IPS DF 19.7 (cell line): ENCODE results near the gene POU4F1.

ENCODE experiments used
- DNase-seq: peaks from one replicate; pipeline ENCODE4 v3.0.0-alpha.2; 2013; ENCODE audit warnings: low read depth, low spot score

Gene POU4F1

DNA sequence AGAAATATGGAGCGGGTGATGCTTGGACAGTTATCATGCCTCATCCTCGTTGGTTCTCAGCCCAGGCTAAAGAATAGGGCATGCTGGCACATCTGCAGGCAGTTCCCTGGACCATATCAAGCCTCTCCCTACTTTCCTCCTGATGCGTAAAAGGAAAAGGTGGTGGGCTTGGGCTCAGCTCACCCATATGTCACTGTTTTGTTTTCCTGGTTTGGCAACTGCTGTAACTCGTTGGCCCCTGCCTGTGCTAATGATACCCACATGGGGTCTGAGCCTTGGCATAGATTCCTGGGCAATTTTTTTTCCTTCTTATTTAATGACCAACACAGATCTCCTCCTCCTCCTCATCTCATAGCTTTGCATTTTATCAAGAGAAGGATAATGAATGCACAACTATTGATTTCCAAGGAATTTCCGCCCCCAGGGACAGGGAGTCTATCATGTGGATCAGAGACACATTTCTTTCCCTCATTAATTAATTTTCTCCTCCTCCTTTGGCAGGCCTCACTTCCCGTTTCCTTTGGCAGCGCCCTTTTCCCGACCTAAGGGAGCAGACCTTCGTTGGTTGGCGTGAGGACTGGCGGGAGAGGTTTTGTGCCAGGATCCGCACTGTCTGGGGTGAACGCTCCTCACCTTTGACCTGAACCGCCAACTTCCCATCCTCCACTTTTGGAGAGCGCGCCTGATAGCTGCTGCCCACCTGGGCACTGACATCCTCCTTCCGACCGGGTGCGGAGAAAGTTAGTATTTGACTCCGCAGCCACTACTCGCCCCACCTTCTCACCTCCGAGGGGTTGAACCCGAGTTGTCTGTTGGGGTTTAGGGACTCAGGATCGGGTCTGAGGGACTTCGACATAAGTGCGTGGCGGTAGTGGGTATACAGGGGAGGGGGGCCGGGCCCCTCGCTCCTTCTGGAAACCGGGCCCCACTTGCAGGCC, 3.4 kb upstream of the POU4F1 start:
- DNase-seq, result no peak

DNA sequence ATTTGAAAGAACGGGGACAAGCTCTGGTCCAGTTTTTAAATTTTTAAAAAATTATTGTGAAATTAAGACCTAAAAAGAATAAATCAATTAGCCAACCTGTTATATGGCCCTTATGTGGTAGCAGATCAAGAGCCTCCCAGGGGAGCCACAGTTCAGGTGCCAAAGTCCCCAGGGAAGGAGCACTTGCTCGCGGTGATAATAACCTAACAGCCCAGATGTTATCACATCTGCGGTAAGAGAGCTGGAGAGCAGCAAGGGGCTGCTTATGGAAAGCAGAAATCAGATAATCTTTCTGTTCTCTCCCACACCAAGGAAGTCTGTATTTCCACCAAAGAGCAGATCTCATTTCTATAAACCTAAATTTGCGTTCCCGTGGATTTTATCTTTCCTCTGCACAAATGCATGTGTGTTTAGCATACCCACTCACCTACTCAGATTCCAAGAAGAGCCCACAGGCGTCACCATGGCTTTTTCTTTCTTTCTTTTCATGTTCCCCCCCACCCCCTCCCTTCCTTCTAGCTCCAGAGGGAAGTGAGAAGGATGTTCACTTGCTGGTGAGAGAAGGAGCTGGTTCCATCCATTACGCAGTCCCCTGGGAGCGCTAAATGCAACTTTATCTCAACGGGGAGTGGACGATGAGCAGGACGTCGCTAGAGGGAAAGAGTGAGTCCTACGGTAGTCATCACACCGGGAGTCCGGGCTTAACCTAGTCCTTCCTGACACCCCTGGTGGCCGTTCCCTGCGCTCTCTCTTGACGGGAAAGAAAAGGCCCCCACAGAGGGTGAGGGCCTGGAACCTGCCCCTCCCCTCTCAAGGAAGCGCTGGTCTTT, 1.6 kb upstream of the POU4F1 start:
- no peak for DNase-seq

DNA sequence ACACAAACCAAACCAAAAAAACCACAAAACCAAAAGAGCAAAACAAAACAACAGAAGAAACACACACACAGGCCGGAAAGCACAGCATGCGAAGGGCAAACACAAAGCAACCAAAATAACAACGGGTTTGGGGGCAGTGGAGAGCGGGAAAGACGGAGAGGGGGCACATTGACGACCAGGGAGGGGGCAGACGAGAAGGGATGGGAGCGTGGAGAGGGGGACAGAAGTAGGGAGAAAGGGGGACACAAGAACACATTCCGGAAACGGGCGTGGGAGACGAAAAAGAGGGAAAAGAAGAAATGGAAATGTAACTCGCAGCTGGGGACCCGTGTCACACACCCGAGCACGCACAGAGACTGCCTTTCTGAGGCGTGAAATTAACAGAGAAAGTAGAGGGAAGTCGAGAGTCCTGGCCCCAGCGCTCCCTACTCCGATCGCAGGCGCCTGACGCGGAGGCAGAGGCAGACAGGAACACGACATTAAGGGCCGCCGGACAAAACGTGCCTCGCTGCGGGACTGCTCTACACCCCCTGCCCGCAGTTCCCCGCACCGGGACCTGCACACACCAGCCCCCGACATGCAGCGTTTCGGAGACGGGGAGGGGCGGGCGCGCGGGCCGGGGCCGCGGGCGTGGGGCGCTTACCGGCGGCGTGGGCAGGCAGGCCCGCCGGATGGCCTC, 652 bp downstream of the POU4F1 start:
- no peak for DNase-seq

DNA sequence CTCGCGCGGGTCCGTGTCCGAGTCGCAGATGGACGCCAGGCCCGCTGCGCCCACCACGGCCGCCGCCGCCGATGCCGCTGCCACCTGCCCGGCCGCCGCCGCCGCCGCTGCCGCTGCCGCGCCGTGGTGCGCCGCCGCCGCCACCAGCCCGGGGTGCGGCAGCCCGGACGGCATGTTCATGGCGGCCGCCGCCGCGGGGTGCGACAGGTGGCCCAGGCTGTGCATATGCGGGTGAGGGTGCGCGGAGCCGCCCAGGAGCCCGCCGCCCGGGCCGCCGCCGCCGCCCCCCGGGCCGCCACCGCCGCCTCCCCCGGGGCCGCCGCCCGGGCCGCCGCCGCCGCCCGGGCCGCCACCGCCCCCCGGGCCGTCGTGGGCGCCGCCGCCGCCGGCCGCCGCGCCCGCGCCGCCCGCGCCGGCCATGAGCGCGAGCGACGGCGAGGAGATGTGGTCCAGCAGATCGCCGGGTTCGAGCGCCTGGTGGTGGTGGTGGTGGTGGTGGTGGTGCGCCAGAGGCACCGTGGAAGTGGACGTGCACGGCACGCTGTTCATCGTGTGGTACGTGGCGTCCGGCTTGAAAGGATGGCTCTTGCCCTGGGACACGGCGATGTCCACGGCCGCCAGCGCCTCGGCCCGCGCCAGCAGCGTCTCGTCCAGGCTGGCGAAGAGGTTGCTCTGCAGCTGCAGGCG, 1.3 kb downstream of the POU4F1 start:
- DNase-seq, result no peak

DNA sequence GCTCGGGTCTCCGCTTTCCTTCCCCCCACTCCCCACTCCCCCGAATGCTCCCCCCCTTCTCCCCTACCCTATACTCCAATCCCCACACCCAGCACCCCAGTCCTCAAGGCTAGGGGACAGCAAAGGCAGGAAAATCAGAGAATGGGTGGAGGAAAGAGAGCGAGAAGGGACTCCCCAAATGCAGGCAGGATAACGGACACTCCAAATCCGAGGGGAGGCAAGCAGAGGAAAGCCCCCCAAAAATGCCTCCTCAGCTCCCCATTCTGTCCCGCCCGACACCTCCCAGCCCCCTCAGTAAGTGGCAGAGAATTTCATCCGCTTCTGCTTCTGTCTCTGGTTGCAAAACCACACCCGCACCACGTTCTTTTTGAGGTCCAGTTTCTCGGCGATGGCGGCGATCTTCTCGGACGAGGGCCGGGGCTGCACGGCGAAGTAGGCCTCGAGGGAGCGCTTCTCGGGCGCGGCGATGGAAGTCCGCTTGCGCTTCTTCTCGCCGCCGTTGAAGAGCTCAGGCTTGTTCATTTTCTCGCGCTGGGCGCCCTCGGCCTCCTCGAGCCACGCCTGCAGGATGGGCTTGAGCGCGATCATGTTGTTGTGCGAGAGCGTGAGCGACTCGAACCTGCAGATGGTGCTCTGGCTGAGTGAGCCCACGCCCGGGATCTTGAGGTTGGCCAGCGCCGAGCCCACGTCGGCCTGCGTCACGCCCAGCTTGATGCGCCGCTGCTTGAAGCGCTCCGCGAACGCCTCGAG, 2.1 kb downstream of the POU4F1 start:
- no peak for DNase-seq

DNA sequence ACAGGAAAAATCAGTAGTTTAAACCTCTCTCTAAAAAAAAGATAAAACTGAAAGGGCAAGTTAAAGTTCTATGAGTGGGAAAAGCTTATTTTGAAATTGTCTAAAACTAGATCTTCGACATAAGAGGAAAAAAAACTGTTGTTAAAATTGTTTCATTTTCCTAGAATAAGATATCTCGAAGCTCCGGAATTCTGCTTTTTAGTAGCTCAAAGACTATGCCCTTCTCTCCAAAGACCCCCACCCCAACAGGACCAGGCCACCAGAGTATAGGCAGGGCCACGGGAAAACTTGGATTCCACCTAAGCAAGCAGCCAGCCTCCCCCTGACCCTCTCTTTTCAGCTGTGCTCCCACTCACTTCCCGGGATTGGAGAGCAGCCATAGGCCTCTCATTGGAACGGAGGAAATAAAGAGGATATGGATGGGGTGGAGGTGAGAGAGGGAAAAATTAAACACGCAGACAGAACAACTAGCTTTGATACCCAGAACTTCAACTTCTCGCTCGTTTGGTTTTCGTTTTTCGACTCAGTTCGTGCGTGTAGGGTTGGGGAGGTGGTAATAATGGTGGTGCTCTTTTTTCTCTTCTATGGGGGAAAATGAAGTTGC, 3.0 kb downstream of the POU4F1 start:
- no peak for DNase-seq

DNA sequence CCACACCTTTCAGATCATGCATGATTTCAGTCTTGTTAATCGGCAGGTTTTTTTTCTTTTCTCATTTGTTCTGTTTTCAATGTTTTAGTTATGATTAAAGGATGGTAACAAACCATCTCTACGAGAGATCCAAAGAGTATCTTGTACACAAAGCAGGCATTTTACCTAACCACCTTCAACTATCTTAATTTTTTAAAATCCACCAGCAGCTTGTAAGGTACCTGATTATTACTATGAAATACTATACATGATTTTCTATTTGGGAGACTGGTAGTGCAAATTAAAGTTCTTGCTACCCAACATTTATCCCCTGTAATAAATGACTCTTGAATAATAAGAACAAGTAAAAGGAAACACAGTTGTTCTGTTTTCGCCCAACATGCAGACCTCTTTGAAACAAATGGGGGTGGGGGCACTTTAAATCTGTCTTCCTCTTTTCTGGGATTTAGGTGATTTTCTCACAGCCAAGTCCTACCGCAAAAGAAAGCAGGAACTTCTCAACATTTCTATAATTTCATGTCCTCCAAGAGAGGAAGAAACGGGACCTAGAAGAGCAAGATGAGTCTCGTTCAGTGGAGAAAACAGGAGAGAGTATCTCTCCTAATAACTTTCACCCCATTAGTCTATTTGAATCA, 3.6 kb downstream of the POU4F1 start:
- no peak for DNase-seq

DNA sequence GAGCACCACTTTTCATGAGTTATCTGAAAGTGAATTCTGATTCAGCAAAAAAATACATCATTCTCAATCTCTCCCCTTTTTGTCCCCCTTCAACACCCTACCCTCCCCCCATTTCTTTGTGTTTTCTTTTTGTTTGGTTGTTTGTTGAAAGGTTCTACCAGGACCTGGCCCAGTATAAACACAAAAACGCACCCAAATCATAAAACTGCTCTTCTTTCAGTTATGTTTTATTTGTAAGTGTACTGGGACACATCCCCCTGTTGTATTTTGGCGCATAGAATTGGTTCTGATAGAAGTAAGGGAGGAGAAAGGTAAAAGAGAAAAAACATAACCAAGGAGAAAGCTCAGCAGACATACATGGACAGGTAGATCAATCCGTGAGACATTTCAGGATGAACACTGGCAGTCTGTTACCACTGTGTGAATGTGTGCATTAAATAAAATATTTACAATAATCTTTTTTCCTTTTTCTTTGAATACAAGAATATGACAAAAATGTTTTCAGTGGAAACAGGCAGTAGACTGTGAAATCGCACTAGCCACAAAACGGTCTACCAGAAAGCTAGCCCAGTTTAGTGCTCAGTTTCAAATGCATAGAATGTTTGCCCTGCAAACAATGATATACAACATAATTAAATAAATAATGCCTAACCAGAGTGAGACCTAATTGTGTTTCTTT, 4.2 kb downstream of the POU4F1 start:
- DNase-seq, result no peak

DNA sequence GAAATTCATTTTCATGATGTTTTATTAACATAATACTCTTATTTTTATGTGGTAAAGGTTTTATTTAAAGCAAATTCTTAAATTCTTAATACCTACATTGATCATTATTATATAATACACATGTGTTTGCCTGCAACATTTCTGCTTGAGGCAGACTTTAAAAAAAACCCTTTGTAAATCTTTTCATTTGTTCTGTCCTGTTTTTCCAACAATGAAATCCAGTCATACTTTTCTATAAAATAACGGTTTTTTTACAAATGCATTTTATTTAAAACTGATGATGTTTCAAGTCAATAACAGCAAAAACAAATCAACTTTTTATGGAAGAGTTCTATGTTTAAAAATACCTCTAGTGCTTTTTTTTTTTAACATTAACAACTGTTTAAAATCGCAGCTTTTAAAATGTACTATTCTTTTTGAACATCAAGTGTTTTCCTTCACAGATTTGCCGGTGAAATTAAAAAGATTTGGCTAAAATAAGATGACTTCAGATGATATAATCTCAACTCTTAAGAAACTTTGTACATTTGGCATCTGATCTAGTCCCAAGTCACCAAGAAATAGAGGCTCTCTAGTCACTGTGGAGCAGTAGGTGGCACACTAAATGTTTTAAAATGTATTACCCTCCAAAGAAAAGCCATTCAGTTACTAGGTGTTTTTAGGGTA, 5.1 kb downstream of the POU4F1 start:
- no peak for DNase-seq

DNA sequence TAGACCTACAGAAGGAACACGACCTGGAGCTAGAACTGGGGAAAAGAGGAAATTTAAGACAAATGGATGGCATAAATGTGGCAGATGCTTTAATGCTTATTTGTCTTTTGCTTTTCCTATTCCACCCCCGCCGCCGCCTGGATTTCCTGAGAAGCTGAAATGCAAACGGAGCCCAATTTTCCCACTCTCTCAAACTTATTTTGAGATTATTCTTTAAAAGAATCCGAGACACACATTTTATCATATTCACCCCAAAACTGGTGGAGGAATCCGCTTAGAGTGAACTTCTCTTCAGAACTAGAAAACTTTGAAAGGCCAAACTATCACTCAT, 5.8 kb downstream of the POU4F1 start:
- DNase-seq, result no peak

DNA sequence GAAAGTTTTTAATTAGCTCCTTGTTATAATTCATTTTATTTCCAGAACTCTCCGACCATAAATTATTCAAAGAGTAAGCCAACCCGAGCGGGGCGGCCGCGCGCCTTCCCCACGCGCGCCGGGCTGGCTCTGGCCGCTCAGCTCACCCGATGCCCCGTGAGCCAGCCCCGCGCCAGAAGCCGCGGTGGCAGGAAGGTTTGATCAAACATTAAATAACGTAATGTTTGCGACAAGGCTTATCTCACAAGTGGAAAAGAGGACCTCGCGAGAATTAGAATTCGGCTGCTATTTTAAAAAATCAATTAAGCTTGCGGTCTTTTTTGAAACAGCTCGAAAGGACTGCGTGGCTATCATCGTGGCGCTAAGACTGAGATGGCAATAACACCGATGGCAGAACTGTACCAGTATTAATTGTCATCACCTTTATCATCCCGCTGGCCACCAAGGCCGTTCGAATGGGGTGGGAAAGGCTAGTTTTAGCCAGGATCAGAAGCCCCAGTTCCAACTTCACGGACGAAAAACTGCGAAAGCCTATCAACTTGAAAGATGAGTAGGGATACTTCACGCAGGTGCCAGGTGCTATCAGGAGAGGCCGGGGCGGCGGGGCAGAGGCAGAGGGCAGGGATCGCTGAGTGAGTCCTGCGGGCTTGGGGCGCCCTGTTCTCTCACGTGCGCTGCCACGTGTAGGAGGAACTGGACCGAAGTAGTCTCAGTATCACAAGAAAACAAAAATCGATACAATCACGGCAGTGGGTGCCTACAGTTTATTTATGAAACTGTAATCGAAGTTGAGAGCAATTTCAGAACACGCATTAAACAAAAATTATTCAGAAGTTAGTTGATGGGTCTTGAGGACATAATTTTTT, 6.4 kb downstream of the POU4F1 start:
- DNase-seq, result no peak

DNA sequence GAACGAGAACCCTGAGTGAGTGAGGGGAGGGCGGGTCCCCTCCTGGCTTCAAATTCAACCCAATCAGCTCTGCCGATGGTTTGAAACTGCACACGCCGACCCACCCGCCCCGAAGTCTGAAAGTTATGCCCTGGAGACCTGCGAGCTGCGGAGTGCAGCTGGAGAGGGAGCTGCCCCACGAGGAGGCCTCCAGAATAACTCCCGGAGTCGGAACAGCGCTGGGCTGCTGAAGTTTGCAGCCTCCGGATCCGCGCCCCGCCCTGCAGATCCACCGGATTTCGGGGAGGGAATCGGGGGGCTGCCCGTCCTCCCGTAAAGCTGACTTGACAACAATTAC, 7.0 kb downstream of the POU4F1 start:
- DNase-seq, result no peak

DNA sequence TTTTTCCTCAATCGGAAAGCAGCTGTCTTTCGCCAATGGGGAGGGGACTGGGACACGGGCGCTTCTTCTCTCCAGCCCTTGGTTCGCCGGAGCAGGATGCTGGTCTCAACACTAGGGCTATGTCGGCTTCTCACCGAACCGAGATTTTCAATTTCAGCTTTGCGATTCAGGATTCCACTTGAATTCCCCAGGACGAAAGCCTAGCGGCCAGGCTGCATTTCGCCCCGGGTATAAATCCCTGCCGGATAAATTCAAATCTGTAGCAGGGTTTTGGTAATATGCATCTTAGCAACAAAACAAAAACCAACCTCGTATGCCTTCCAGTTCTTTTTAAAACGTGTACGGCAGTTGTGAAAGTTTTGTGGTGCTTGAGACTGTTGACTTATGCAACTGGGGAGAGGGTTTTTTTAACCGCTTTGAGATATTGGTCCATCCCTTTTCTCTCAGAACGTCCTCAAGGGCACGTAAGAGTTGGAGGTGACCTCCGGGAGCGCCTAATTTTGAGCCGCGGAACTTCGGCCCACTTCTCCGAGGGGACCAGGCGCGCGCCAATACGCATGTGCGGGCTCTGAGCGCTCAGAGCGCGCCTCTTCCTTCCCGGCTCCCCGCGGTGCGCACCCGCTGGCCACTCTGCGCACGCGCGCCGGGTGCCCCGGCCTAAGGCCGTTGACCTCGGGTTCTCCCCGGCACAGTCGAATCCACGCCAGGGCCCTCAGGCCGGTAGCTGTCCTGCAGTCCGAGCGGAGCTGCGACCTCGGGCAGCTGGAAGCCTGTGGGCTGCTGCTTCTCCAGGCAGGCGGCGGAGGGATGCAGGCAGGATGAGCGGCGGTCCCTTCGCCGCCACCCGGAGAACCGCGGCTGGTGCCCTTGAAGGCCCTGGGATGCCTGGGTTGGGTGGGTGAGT, 7.6 kb downstream of the POU4F1 start:
- no peak for DNase-seq

DNA sequence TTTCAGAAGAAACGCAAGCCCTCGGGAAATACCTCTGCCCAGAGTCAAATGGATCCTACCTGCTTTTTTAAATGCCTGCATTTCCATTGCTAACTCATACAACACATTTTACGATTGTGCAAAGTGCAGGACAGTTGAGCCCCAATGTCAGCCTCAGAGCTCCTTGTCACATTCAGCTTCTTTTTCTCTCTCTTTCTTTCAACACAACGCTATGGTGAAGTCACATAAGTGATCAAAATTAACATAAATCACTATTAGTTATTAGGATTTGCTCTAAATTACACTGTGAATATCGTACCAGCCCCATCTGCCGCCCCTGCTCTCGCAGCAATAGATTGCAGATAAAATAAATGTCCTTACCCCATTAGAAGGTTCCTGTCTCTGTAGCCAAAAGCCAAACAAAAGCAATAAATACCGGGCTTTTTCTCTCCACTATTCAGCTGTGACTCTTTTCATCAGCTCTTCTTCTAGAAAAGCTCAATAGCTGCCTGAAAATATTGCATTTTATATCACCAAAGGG, 8.8 kb downstream of the POU4F1 start:
- DNase-seq, result no peak

DNA sequence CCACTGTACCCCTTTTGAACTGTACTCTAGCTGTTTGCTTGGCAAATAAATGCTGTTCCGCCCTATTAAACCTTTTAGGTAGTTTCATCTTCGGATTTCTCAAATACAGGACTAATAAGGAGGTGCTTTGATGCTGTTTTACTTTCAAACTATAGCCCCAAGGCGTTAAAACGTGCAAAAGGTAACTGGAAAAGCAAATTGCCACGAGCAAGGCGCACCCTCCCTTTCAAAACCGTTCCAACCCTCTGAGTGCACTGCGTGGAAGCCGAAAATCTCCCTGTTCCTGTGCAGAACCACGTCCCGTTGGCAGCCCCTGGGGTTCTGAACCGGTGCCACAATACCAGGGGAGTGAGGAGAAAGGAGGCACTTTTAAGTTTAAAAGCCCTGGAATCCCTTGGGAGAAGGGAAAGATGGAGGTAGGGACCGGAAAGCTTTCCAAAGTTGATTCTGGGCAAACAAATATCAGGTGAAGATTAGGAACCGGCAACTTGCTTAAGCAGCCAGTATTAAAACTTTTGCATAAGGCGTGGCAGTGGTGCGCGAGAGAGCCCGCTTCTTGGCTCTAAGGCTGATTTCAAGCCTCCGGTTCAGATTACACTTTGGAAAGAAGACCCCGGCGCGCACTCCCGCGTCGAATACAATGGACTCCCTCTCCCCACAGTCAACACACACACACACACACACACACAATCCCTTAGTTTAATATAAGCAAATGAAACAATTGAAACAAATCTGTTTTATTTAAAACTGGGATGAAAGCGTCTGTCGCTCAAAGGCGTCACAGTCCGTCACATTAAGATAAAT, 9.5 kb downstream of the POU4F1 start:
- no peak for DNase-seq

DNA sequence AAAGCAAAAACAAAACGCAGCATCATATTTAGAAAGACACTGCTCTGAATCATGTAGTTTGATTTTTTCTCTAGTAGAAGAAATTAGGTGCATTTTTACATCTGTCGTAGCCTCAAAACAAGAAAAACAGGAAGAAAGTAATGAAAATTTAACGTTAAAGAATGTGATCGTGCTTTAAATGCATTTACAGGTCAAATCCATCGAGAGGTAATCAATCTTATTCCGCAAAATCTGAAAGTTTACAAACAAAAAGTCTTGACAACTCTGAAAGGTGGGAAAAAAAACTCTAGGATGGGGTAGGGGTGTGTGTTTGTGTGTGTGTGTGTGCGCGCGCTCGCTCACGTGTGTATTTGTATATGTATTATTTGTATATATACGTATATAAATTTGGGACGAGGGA, 10.2 kb downstream of the POU4F1 start:
- no peak for DNase-seq
